ENCODE results near the gene IQSEC2.

IQSEC2 gene

DNA sequence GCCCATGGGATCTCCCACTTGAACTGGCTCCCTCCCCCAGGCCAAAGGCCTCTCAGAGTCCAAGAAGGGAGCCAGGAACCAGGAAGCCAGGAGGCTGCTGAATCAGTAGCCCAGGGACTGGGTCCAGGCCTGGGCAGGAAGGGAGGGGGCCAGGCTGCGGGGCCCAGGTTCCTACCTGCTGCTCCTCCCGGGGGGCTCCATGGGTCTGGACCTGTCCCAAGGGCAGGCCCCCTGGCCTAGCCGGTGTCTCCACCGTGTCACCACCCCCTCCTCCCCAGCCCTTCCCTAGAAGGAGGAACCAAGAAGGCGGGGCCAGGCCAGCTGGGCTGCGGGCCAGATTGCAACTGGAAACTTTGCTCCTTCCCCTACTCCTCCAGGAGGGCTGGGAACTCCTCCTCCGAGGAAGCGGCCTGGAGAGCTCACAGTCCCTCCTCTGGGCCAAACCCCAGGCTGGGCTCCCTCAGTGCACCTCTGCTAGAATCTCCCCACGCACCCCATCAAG is at the start of gene IQSEC2:
Gene IQSEC2, minus strand, starts transcription at position 264 of the 502 bp plus-strand sequence.
- DNase-seq (ENCODE audit: low read depth), result peak; percentile 81
- peak within 1 kb of the TSS; percentile 39 for H3K4me3 ChIP-seq (ENCODE audit: control insufficient read depth, low read depth, low read length)
- TF ChIP-seq, protein P1, sequence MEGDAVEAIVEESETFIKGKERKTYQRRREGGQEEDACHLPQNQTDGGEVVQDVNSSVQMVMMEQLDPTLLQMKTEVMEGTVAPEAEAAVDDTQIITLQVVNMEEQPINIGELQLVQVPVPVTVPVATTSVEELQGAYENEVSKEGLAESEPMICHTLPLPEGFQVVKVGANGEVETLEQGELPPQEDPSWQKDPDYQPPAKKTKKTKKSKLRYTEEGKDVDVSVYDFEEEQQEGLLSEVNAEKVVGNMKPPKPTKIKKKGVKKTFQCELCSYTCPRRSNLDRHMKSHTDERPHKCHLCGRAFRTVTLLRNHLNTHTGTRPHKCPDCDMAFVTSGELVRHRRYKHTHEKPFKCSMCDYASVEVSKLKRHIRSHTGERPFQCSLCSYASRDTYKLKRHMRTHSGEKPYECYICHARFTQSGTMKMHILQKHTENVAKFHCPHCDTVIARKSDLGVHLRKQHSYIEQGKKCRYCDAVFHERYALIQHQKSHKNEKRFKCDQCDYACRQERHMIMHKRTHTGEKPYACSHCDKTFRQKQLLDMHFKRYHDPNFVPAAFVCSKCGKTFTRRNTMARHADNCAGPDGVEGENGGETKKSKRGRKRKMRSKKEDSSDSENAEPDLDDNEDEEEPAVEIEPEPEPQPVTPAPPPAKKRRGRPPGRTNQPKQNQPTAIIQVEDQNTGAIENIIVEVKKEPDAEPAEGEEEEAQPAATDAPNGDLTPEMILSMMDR (conservative IDR thresholded peaks at IDR 0.05; ENCODE audit: control insufficient read depth, insufficient read depth, low read depth, low read length), result no peak

DNA sequence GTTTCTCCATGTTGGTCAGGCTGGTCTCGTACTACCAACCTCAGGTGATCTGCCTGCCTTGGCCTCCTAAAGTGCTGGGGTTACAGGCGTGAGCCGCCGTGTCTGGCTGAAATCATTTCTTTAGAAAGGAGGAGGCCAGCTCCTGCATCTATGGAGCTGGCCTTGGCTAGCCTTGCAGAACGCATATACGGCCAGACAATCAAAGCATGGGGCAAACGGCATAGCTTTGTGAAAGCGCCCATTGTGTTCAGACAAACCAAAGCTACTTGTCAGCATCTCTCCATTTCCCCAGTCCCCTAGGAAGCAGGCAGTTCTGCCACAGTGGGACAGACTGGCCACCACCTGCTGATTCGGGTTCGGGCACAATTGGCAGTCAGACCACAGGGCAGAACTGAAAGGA is 48.9 kb upstream of the IQSEC2 start:
- no peak overlapping the region for H3K4me3 ChIP-seq (ENCODE audit: control insufficient read depth, low read depth, low read length)
- TF ChIP-seq, protein P1 (conservative IDR thresholded peaks at IDR 0.05; ENCODE audit: control insufficient read depth, insufficient read depth, low read depth, low read length), result no peak
- no peak for DNase-seq (ENCODE audit: low read depth)

DNA sequence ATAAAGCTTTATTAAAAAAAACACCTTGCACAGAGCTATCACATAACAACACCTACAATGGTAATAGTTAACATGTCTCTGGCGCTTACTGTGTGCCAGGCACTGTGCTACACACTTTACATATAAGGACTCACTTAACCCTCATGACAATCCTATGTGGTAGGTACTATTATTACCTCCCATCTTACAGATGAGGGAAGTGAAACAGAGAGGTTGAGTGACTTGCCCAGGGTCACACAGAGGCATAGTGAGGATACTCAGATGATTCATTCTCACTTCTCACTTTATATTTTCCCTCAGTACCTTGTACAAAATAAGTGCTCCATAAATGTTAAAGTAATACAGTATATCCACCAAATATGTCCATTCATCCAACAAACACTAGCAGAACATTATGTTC is 43.4 kb upstream of the IQSEC2 start:
- H3K4me3 ChIP-seq (ENCODE audit: control insufficient read depth, low read depth, low read length), result no peak overlapping the region
- no peak for DNase-seq (ENCODE audit: low read depth)
- TF ChIP-seq, protein P1 (conservative IDR thresholded peaks at IDR 0.05; ENCODE audit: control insufficient read depth, insufficient read depth, low read depth, low read length), result no peak

DNA sequence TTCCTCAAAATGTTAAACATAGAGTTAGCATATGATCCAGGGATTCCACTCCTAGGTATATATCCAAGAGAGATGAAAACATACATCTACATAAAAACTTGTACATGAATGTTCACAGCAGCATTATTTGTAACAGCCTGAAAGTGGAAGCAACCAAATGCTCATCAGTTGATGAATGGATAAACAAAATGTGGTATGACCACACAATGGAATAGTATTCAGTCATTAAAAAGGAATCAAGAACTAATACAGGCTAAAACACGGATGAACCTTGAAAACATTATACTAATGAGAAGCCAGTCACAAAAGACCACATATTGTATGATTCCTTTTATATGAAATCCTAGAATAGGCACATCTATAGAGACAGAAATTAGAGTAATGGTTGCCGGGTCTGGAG is 42.7 kb upstream of the IQSEC2 start:
- TF ChIP-seq, protein P1 (conservative IDR thresholded peaks at IDR 0.05; ENCODE audit: control insufficient read depth, insufficient read depth, low read depth, low read length), result no peak
- no peak for DNase-seq (ENCODE audit: low read depth)
- no peak overlapping the region for H3K4me3 ChIP-seq (ENCODE audit: control insufficient read depth, low read depth, low read length)

DNA sequence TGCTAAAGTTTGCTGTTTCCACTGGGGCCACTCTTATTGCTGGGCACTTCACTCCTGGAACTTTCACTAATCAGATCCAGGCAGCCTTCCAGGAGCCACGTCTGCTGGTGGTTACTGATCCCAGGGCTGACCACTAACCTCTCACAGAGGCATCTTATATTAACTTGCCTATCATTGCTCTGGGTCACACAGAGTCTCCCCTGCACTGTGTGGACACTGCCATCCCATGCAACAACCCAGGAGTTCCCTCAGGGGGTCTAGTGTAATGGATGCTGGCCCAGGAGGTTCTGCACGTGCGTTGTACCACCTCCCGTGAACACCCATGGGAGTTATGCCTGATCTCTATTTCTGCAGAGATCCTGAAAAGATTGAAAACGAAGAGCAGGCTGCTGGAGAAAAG is 41.8 kb upstream of the IQSEC2 start:
- peak; percentile 20 for DNase-seq (ENCODE audit: low read depth)
- H3K4me3 ChIP-seq (ENCODE audit: control insufficient read depth, low read depth, low read length), result no peak overlapping the region
- TF ChIP-seq, protein P1 (conservative IDR thresholded peaks at IDR 0.05; ENCODE audit: control insufficient read depth, insufficient read depth, low read depth, low read length), result no peak

DNA sequence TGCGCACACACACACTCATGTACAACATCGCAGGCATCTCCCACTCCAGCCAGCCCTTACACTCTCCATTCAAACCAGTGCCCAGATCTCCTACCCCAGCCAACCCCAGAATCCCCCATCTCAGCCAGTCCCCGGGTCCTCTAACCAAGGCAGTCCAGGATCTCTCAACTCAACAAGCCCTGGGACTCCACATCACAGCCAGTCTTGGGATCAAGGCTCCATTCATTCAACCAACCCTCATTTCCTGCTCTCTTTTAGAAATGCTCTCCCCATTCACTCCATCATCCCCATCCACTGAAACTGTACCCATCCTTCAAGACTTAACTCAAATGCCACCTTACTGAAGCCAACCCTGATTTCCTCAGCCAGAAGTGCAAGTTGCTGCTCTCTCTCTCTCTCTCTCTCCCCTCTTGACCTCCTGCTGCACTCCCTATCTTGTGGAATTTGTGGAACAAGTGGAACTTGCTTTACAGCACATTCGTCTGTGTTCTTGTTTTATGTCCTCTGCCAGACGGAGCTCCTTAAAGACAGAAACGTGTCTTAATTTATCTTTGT is 40.6 kb upstream of the IQSEC2 start:
- no peak for DNase-seq (ENCODE audit: low read depth)
- H3K4me3 ChIP-seq (ENCODE audit: control insufficient read depth, low read depth, low read length), result no peak overlapping the region
- TF ChIP-seq, protein P1 (conservative IDR thresholded peaks at IDR 0.05; ENCODE audit: control insufficient read depth, insufficient read depth, low read depth, low read length), result no peak
